GM08714 (cell line): Measurements from ENCODE around the gene CACNA1D.

ENCODE experiments used
- H3K4me3 ChIP-seq: fragments of 200-500 bp; sonication (Bioruptor generic); 2 replicates; pipeline ENCODE4 v1.5.1; 2014; ENCODE audit warnings: mild to moderate bottlenecking, low read length, inconsistent platforms
- ZNF274 ChIP-seq: IDR thresholded peaks from 2 replicates; pipeline ENCODE4 v1.6.1; 2012; ENCODE audit warnings: mild to moderate bottlenecking, low read depth, low read length

The CACNA1D gene

GRCh38 chr3:53486961-53487654 is 7.3 kb upstream of the CACNA1D start:
- H3K4me3 ChIP-seq: no peak overlapping the region
- TF ChIP-seq ZNF274: no peak

GRCh38 chr3:53489386-53489785 is 5.0 kb upstream of the CACNA1D start:
- no peak overlapping the region for H3K4me3 ChIP-seq
- TF ChIP-seq ZNF274: no peak

- no peak for TF ChIP-seq ZNF274
- H3K4me3 ChIP-seq: no peak overlapping the region
These were observed 4.5 kb upstream of the CACNA1D start for GRCh38 chr3:53489787-53490458.

GRCh38 chr3:53490459-53490968 is 3.9 kb upstream of the CACNA1D start:
- H3K4me3 ChIP-seq: no peak overlapping the region
- TF ChIP-seq ZNF274: no peak

- no peak for TF ChIP-seq ZNF274
- H3K4me3 ChIP-seq: no peak overlapping the region
These were observed 3.1 kb upstream of the CACNA1D start for GRCh38 chr3:53491276-53491675.

GRCh38 chr3:53493595-53493962 is 832 bp upstream of the CACNA1D start:
- TF ChIP-seq ZNF274: no peak
- H3K4me3 ChIP-seq: no peak overlapping the region

GRCh38 chr3:53495146-53495519 is 722 bp downstream of the CACNA1D start:
- no peak overlapping the region for H3K4me3 ChIP-seq
- no peak for TF ChIP-seq ZNF274

GRCh38 chr3:53495520-53496391 is 1.3 kb downstream of the CACNA1D start:
- TF ChIP-seq ZNF274: no peak
- H3K4me3 ChIP-seq: no peak overlapping the region

- no peak for TF ChIP-seq ZNF274
- H3K4me3 ChIP-seq: no peak overlapping the region
These were observed 1.9 kb downstream of the CACNA1D start for GRCh38 chr3:53496392-53496670.

- no peak overlapping the region for H3K4me3 ChIP-seq
- TF ChIP-seq ZNF274: no peak
These were observed 2.6 kb downstream of the CACNA1D start for GRCh38 chr3:53496984-53497383.

GRCh38 chr3:53498806-53499641 is 4.6 kb downstream of the CACNA1D start:
- TF ChIP-seq ZNF274: no peak
- H3K4me3 ChIP-seq: no peak overlapping the region

- no peak overlapping the region for H3K4me3 ChIP-seq
- no peak for TF ChIP-seq ZNF274
These were observed 5.9 kb downstream of the CACNA1D start for GRCh38 chr3:53500165-53500777.

GRCh38 chr3:53501178-53501577 is 6.8 kb downstream of the CACNA1D start:
- H3K4me3 ChIP-seq: no peak overlapping the region
- no peak for TF ChIP-seq ZNF274
